GOT3 (cell line): Measurements from ENCODE around the gene LIMS4.
"Not testable (repeated sequence)": the region's sequence is repeated elsewhere in the genome, so short reads cannot be mapped to it uniquely, and the experiment has no call there.

Source experiments
- DNase-seq: peaks from one replicate; lab custom pipeline; 2025; ENCODE audit warnings: mixed read lengths; lab: John Stamatoyannopoulos, UW

The LIMS4 gene

GRCh38 chr2:110472171-110473058 is at the start of gene LIMS4:
Gene LIMS4 (minus strand): TSS chr2:110472816. CDS start chr2:110472778, 38 bp downstream.
- DNase-seq, result not testable (repeated sequence)

DNA sequence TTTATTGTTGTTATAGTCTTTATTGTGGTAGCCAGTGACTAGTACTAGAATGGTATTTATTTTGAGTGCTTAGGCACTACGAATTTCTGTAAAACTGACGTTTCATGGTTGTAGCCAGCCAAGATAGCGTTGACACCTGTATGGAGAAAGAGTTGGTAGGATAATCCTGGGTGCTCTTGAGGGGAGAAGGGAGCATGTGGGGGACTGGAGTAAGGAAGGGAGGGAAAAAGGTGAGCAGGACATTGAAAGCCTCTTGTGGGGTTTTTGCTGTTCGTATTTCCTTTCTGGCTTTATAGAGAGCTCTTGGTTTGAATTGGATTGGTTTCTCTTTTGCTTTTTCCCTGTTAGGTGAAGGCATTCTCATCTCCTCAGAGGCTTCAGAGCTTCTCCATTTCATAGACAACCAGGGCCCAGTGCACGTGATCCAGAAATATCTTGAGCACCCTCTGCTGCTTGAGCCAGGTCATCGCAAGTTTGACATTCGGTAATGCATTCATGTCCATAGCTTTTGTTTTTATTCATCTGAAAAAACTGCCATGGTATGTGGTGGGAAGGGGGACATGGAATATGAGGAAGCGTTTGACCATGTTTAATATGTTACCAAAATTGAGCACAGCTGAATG is 27.2 kb upstream of the LIMS4 start:
- not testable (repeated sequence) for DNase-seq

GRCh38 chr2:110496027-110496426 is 23.4 kb upstream of the LIMS4 start:
- not testable (repeated sequence) for DNase-seq

DNA sequence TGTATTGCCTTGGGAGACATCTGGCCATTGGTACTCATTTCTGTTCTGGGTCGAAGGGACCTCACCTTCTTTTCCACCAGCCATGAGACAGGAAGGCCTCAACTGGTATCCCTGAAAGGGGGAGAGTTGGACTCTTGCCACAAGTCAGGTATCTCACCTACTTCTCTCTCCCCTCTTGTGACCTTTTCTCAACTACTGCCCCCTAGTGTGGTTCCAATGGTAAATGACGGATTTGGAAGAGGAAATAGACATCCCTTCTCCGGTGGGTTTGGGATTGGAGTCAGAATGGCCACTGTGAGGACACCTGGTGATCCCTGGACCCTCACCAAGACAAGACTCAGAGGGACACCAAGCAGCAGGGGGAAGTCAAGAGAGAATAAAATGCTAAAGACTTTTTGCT is 21.9 kb upstream of the LIMS4 start:
- DNase-seq, result not testable (repeated sequence)

GRCh38 chr2:110488991-110489390 is 16.4 kb upstream of the LIMS4 start:
- not testable (repeated sequence) for DNase-seq

GRCh38 chr2:110482697-110483096 is 10.1 kb upstream of the LIMS4 start:
- not testable (repeated sequence) for DNase-seq

DNA sequence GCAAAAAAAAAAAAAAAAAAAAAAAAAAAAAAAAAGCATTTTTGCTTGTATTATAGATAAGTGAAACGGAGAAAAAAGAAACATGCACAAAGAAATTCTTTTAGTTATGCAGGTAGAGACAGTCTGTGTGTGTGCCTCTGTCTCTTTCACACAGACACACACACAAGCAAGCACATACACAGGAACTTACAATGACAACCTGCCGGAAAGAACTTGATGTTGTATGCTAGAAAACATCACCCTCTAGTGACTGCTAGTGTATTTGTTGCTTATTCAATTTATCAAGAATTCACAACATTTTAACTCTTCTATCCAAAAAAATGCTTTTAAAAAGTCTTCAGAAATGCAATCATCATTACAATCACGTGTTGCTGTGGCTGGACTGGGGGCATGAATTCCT is 8.6 kb upstream of the LIMS4 start:
- DNase-seq, result not testable (repeated sequence)

GRCh38 chr2:110480084-110480483 is 7.5 kb upstream of the LIMS4 start:
- DNase-seq, result not testable (repeated sequence)

DNA sequence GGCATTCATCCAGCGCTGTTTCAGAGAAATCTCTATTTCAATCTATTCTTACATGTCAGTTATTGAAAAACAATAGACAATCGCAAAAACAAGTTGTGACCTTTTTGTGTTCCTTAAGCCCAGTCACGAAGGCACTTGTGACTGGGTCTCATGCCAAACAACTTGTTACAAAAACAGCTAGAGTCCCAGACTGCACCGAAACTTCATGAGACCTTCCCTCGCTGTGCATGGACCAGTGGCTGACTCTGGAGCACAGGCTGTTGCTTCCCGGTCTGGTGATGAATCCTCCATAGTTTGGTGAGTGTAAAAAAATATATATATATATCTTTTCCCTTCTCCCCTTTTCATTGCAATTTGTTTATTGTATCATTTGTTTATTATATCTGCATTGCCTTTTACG is 4.8 kb upstream of the LIMS4 start:
- DNase-seq, result not testable (repeated sequence)

- DNase-seq, result not testable (repeated sequence)
Measured at GRCh38 chr2:110476952-110477351, 4.3 kb upstream of the LIMS4 start.

DNA sequence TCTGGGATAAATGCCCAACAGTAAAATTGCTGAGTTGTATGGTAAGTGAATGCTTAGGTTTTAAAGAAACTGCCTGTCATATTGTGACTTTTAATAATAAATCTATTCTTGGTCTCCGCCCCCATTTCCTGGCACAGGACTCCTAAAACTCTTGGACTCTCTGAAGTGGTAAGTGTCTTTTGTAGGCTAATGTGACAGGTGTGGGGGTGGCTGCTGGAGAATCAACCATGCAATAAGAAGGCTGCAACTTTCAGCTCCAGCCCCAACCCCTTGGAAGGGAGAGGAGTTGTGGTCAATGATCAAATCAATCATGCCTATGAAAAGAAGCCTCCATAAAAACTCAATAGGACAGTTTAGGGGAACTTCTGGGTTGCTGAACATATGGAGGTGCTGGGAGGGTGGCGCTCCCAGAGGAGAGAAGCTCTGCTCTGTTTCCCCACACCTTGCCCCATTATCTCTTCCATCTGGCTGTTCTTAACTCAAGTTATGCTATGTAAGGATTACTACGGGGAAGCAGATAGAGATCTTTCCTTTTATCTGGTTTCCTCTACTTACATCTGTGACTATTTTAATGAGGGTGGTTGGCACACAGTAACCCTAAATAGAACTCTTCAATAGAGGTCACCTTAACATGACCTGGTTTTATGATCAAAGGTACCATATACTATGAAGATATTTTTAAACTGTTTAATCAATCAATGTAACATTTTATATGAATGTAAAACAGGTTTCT is 3.2 kb upstream of the LIMS4 start:
- DNase-seq, result not testable (repeated sequence)

- not testable (repeated sequence) for DNase-seq
Measured at GRCh38 chr2:110474898-110475297, 2.3 kb upstream of the LIMS4 start.

- DNase-seq, result not testable (repeated sequence)
Measured at GRCh38 chr2:110473059-110473358, 393 bp upstream of the LIMS4 start.

GRCh38 chr2:110468921-110469320 is 3.7 kb downstream of the LIMS4 start:
- not testable (repeated sequence) for DNase-seq

GRCh38 chr2:110465312-110465711 is 7.3 kb downstream of the LIMS4 start:
- not testable (repeated sequence) for DNase-seq

DNA sequence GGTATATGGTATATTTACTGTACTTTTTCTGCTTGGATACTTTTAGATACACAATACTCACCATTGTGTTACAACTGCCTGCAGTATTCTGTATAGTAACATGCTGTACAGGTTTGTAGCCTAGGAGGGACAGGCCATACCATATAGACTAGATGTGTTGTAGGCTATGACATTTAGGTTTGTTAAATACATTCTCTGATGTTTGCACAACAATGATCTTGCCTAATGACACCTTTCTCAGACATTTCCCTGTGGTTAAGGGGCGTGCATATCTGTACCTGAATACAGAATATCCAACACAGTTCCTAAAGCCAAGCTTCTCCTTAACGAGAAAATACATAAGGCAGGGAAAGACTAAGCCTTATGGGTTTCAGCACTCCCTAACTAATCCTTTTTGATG is 10.2 kb downstream of the LIMS4 start:
- DNase-seq, result not testable (repeated sequence)

GRCh38 chr2:110460318-110460717 is 12.3 kb downstream of the LIMS4 start:
- DNase-seq, result not testable (repeated sequence)

- not testable (repeated sequence) for DNase-seq
Measured at GRCh38 chr2:110457214-110457590, 15.4 kb downstream of the LIMS4 start.

DNA sequence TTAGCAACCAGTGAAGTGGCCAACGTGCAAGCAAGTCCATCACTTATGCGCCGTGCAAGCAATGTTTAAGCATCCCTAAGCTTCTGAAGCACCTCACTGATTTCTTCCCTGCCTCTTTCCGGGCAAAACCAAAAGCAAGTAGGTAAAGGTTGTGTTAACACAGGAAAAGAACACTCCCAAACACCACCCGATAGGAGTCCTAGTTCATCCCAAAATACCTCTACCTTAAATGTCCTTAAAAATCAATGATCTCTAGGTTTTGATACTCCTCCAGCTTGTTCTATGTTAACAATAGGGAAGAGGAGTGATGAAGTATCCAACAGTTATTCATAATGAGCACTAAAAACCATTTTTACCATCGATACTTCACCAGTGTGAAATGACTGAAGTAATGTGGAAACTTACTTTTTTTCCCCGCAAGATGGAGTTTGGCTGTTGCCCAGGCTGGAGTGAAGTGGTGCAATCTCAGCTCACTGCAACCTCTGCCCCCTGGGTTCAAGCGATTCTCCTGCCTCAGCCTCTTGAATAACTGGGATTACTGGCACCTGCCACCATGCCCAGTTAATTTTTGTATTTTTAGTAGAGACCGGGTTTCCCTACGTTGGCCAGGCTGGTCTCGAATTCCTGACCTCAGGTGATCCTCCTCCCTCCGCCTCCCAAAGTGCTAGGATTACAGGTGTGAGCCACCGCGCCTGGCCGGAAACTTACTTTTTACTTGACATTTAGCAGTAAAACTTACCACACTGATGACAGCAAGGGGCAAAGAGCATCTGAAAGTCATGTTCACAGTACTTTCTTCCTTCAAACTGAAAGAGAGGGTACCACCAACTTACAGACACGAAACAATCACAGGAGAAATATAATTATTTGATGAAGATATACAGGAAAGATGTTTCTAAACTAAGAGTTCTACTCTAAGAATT is 16.1 kb downstream of the LIMS4 start:
- not testable (repeated sequence) for DNase-seq

DNA sequence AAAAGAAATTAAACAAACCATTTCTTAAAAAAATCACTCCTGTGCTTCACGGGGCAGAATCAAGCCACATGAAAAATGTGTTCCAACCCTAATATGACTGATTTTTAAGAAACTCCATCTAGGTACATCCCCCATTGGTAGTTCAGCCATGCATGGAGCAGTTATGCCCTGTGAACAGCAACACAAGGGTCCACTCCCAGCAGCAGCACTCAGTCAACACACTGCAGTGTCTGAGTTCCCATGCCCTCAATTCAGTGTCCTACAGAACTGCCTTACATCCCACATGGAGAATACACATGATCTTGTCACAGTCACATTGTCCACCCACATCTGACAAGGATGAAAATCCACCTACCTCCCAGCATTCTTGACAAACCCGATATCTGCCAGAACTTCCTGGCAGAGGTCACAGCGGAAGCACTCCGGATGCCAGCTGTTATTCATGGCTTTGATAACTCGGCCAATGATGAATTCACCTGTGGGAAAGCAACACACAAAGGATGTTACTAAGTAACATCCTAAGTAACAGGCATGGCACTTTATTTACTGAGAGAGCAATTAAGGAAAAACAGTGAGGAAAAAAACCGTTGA is 17.4 kb downstream of the LIMS4 start:
- not testable (repeated sequence) for DNase-seq

GRCh38 chr2:110450951-110451350 is 21.7 kb downstream of the LIMS4 start:
- not testable (repeated sequence) for DNase-seq
